CD4-positive, alpha-beta T cell treated with Interferon alpha-2 for 1 hour (primary cell): ENCODE results near the gene EEF1E1.
"Not testable (repeated sequence)": the region's sequence is repeated elsewhere in the genome, so short reads cannot be mapped to it uniquely, and the experiment has no call there.

Experiments
- DNase-seq, 2 donors: peaks; one replicate each; pipeline ENCODE4 v3.0.0-alpha.2; 2020 to 2022

Gene EEF1E1

GRCh38 chr6:8061736-8062135, 40.6 kb downstream of the EEF1E1 start:
- no peak for DNase-seq

- DNase-seq: no peak
These were observed 42.0 kb downstream of the EEF1E1 start for GRCh38 chr6:8060346-8060745.

- DNase-seq: peak in 1 of 2 donors; percentile 21
These were observed 43.2 kb downstream of the EEF1E1 start for GRCh38 chr6:8059129-8059528.

GRCh38 chr6:8057793-8058192, 44.6 kb downstream of the EEF1E1 start:
- DNase-seq: no peak

- DNase-seq: no peak
These were observed 45.1 kb downstream of the EEF1E1 start for GRCh38 chr6:8057263-8057662.

GRCh38 chr6:8054276-8054675, 48.1 kb downstream of the EEF1E1 start:
- no peak for DNase-seq

- DNase-seq: no peak
These were observed 54.6 kb downstream of the EEF1E1 start for GRCh38 chr6:8047541-8048292.

GRCh38 chr6:8045769-8046168, 56.6 kb downstream of the EEF1E1 start:
- DNase-seq: not testable (repeated sequence)

GRCh38 chr6:8043221-8043620, 59.1 kb downstream of the EEF1E1 start:
- no peak for DNase-seq

GRCh38 chr6:8041913-8042583, 60.3 kb downstream of the EEF1E1 start:
- no peak for DNase-seq

GRCh38 chr6:8034107-8034506, 68.2 kb downstream of the EEF1E1 start:
- not testable (repeated sequence) for DNase-seq

- no peak for DNase-seq
These were observed 71.4 kb downstream of the EEF1E1 start for GRCh38 chr6:8030920-8031319.
